Mucosa of rectum (tissue), 2 donors: ENCODE results near the gene KRTAP12-4.

Source experiments
- H3K27ac ChIP-seq, 2 donors: one replicate each; pipeline ENCODE4 v1.7.0; 2013; ENCODE audit warnings: inconsistent platforms in 2 of 2, low read depth in 2 of 2, low read length in 2 of 2
- H3K27me3 ChIP-seq, 2 donors: one replicate each; pipeline ENCODE4 v1.7.0; 2013; ENCODE audit warnings: low read length in 2 of 2; ENCODE audit not compliant: control insufficient read depth in 2 of 2, insufficient read depth in 2 of 2
- H3K36me3 ChIP-seq, 2 donors: one replicate each; pipeline ENCODE4 v1.7.0; 2013; ENCODE audit warnings: low read length in 2 of 2; ENCODE audit not compliant: control insufficient read depth in 2 of 2, insufficient read depth in 2 of 2
- H3K4me1 ChIP-seq, 2 donors: one replicate each; pipeline ENCODE4 v1.7.0; 2013; ENCODE audit warnings: low read length in 2 of 2, mild to moderate bottlenecking in 1 of 2; ENCODE audit not compliant: control insufficient read depth in 2 of 2, insufficient read depth in 2 of 2
- H3K4me3 ChIP-seq, 2 donors: one replicate each; pipeline ENCODE4 v1.7.0; 2013; ENCODE audit warnings: low read length in 2 of 2
- H3K9ac ChIP-seq, 2 donors: one replicate each; pipeline ENCODE4 v1.7.0; 2013; ENCODE audit warnings: low read length in 2 of 2, low read depth in 1 of 2, mild to moderate bottlenecking in 1 of 2
- H3K9me3 ChIP-seq, 2 donors: one replicate each; pipeline ENCODE4 v1.7.0; 2013; ENCODE audit warnings: low read length in 2 of 2; ENCODE audit not compliant: control insufficient read depth in 2 of 2
- donor health status: healthy.
- donor health status: Normal muscosa, but diverticular disease.

The KRTAP12-4 gene

DNA sequence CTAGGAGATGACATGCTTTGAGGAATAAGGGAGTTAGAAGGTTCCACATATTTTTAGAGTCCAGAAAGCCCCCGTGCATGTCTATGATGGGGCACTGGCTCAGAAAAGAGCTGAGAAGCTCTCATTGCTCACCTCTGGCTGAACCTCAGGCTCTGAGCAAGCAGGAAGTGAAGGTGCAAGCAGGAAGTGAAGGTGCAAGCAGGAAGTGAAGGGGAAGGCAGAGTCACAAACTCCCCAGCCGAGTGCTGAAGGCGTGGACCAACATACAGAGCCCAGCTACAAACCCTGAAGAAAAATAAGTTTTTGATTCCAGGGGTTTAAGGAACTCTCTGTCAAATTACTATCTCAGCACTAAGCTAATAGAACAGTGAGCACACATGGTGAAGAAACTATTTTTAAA is 35.5 kb downstream of the KRTAP12-4 start:
- Histone ChIP-seq H3K27ac (peak overlapping the region in 1 of 2 donors; percentile 65), H3K4me3 (no peak overlapping the region), H3K36me3 (no peaks in the 10 kb centered on the region), H3K27me3 (no peaks in the 10 kb centered on the region), H3K9me3 (peaks cover 0 to 2% of the 10 kb centered on the region in 2 donors), H3K4me1 (no peaks in the 10 kb centered on the region), H3K9ac (no peak overlapping the region)

DNA sequence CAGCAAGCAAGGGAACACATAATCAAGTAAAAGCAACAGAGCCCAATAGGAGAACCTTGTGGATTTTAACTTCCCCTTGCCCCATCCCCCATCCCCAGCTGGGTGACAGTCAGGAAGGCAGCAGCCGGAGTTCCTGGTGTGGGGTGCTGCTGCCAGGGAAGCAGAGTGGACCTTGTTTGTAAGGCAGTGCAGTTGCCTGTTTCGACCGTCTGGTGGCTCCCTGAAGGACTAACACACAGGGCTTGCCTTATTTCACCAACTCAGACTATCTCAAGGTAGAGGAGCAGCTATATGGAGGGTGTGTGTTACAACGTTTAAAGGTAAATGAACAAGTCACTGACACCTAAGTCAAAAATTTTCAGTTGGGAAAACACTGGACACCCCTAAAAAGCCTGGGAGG is 36.0 kb downstream of the KRTAP12-4 start:
- Histone ChIP-seq H3K9me3 (peaks cover 0 to 2% of the 10 kb centered on the region in 2 donors), H3K27ac (peak overlapping the region in 1 of 2 donors; percentile 65), H3K4me1 (no peaks in the 10 kb centered on the region), H3K27me3 (no peaks in the 10 kb centered on the region), H3K4me3 (no peak overlapping the region), H3K36me3 (no peaks in the 10 kb centered on the region), H3K9ac (no peak overlapping the region)

DNA sequence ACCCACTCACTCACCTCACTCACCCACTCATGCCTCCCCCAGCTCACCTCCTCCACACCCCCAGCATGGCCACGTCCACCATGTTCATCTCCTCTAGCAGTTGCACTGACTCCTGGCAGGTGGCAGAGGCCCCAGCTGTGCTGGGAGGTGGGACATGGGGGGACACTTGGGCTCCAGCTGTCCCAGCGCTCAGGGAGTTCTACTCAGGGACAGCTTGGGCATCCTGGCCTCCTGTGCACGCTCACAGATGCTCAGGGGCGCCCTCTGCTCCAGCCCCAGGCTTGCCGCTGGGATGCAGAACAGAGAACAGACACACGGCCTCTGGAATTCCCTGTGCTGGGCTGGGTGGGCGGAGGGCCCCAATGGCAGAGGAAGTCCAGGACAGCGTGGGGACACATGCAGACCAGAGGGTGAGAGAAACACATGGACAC is 37.4 kb downstream of the KRTAP12-4 start:
- no peak overlapping the region for H3K4me3 ChIP-seq
- H3K27me3 ChIP-seq = no peaks in the 10 kb centered on the region
- no peaks in the 10 kb centered on the region for H3K36me3 ChIP-seq
- H3K4me1 ChIP-seq = no peaks in the 10 kb centered on the region
- no peaks in the 10 kb centered on the region for H3K9me3 ChIP-seq
- H3K27ac ChIP-seq = no peak overlapping the region
- H3K9ac ChIP-seq = no peak overlapping the region

DNA sequence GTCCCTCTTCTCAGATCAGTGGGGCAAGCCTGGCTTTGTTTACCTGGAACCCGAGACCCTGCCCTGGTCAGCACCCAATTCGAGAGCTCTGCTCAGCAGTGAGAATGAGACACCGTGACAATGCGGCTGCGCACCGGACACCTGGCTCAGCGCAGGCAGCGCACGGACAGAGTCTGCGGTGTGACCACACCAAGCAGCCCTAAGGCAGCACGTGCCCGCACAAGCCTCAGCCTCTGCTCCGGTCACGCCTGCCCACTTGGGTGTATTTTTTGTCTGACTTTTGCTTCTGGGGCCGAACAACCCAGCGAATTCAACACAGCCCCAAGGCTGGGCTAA is 37.9 kb downstream of the KRTAP12-4 start:
- H3K4me3 ChIP-seq = no peak overlapping the region
- H3K27me3 ChIP-seq = no peaks in the 10 kb centered on the region
- peaks cover 0 to 5% of the 10 kb centered on the region in 2 donors for H3K9me3 ChIP-seq
- no peak overlapping the region for H3K9ac ChIP-seq
- no peaks in the 10 kb centered on the region for H3K4me1 ChIP-seq
- H3K36me3 ChIP-seq = no peaks in the 10 kb centered on the region
- no peak overlapping the region for H3K27ac ChIP-seq

DNA sequence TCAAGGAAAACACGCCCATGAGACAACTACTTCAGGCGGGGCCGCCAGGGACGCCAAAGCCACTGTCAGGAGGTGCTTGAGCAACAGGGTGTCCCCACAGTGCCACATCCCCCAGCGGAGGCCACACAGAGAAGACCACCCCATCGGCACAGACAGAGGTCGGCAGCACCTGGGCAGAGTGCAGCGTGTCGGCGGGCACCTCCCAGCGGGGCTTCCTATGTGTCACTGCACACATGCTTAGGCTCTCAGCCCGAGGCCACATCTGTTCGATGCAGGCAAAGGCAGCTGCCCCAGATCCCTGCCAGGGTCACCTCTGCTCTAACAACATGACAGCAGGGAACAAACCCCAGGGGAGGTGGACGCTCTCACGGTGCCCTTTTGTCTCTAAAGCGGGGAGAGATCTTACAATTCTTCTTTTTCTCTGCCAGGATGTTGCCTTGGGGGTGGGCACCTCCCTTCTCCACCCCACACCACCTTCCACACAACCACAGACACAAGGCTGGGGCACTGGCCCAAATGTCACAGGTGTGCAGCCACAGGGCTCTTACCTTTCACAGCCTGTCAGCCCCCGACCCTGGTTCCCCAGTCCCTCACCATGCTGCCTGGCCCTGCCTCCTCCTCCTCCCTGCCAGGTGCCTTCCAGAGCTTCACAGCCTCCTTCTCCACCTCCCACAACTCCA is 38.4 kb downstream of the KRTAP12-4 start:
- H3K4me3 ChIP-seq = no peak overlapping the region
- no peaks in the 10 kb centered on the region for H3K4me1 ChIP-seq
- H3K27ac ChIP-seq = no peak overlapping the region
- H3K9me3 ChIP-seq = peaks cover 0 to 5% of the 10 kb centered on the region in 2 donors
- H3K27me3 ChIP-seq = no peaks in the 10 kb centered on the region
- H3K9ac ChIP-seq = no peak overlapping the region
- no peaks in the 10 kb centered on the region for H3K36me3 ChIP-seq

DNA sequence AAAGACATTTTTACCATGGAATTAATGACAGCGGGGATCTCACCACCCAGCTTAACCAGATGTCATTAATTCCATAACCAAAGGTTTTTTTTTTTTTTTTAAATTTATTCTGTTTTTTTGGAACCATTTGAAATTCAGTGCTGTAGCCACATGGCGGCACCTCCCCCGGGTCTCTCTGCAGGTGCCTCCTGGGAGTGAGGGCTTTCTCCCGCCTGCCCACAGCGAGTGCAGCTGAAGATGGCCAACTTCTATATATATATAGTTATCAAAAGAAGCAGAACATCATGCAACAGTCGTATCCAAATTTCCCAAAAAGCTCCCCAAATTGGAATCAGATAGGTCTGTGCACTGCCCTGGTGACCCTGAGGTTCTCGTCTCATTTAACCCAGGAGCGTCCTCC is 39.0 kb downstream of the KRTAP12-4 start:
- no peak overlapping the region for H3K9ac ChIP-seq
- no peaks in the 10 kb centered on the region for H3K4me1 ChIP-seq
- peaks cover 0 to 5% of the 10 kb centered on the region in 2 donors for H3K9me3 ChIP-seq
- no peak overlapping the region for H3K27ac ChIP-seq
- no peak overlapping the region for H3K4me3 ChIP-seq
- H3K27me3 ChIP-seq = no peaks in the 10 kb centered on the region
- no peaks in the 10 kb centered on the region for H3K36me3 ChIP-seq

DNA sequence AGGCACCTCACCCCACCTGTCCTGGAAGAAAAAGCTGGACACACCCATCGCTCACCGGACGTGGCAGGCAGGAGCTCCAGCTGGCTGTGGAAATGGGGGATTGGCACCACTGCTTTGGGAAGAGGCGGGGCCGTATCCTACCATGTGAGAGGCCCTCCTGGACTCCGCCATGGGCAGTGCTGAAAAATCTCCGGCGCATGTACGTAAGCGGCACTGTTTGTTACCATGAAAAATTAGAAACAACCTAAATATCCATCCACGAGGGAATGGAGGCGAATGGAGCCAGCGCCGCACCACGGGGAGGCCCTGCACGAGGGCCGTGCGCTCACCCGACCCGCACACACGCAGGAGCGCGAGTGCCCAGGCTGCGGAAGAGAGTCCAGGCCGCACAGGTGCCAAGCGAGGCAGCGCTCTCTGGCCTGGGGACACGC is 39.5 kb downstream of the KRTAP12-4 start:
- no peak overlapping the region for H3K4me3 ChIP-seq
- no peaks in the 10 kb centered on the region for H3K4me1 ChIP-seq
- no peaks in the 10 kb centered on the region for H3K36me3 ChIP-seq
- no peak overlapping the region for H3K27ac ChIP-seq
- H3K9me3 ChIP-seq = peaks cover 0 to 5% of the 10 kb centered on the region in 2 donors
- no peaks in the 10 kb centered on the region for H3K27me3 ChIP-seq
- H3K9ac ChIP-seq = no peak overlapping the region

DNA sequence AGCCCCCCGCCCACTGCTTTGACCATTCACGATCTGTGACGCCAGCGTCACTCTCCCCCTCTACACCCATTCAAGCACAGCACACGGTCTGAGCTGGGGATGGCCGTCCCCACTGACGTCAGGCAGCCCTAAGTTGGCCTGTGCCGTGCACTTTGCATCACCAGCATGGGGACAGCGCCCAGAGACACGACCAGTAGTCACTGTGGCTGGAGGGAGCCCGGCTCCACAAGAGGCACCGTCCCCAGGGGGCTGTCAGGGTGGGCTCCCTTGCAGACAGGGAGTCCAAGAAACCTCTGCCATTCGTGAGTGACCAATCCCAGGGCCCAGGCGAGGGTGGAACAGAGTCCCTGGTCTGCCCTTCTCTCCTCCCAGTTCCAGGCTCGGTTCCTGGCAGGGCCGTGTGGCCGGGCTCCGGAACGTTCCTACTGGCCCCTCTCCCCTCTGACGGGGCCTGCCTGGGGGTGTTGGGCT is 40.3 kb downstream of the KRTAP12-4 start:
- Histone ChIP-seq H3K4me1 (no peaks in the 10 kb centered on the region), H3K27me3 (no peaks in the 10 kb centered on the region), H3K9ac (no peak overlapping the region), H3K4me3 (no peak overlapping the region), H3K36me3 (no peaks in the 10 kb centered on the region), H3K27ac (no peak overlapping the region), H3K9me3 (peaks cover 0 to 5% of the 10 kb centered on the region in 2 donors)

DNA sequence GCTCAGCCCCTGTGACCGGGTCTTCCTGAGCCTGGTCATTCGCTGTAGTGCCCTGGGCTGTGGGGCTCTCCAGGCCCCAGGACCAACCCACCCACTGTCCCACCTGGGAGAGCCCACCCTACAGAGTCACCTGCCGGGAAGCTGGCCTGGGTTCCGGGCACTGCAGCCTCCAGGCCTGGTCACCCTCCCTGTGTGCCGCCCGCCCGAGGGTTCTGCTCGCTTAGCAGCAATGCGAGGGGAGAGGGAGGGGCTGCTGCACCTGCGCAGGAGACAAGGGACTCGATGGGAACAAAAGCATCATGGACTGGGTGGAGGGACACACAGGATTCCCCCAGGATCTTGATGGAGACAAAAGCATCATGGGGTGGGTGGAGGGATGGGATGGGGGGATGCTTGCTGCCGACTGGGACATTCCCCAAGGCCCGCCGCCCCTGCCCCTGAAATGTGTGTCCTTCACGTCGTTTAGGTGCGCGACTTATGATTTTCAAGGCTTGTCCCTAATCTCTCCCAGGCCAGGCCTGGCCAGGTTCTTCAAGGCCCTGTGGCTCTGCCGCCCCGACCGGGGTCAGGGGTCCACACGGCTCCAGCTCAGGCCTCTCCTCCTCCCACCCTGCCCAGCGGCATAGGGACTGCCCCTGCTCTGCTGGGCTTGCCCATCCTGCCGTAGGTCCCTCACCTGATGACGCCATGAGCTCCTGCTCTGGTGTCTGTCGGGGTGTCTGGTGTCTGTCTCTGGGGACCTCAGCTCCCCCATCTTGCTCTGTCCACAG is 40.9 kb downstream of the KRTAP12-4 start:
- Histone ChIP-seq H3K36me3 (no peaks in the 10 kb centered on the region), H3K4me3 (no peak overlapping the region), H3K4me1 (no peaks in the 10 kb centered on the region), H3K9ac (no peak overlapping the region), H3K27ac (no peak overlapping the region), H3K9me3 (peaks cover 0 to 5% of the 10 kb centered on the region in 2 donors), H3K27me3 (no peaks in the 10 kb centered on the region)

DNA sequence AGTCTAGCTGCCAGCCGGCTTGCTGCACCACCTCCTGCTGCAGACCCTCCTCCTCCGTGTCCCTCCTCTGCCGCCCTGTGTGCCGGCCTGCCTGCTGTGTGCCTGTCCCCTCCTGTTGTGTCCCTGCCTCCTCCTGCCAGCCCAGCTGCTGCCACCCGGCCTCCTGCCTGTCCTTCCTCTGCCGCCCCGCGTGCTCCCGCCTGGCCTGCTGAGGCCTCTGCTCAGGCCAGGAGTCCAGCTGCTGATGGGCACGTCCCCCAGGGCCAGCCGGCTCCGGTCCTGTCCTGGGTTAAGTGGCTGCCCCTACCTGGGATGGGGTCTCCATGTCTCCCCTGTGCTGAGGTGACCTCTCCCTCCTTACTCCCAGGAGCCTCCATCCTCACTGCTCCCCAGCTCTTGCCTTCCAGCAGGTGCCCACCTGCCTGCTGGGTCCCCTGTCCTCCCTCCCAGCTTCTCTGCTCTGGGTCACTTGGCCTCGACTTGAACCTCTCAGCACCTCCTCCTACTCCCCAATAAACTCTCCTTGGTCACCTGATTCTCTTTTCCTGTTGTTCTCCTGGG is 41.7 kb downstream of the KRTAP12-4 start:
- H3K9me3 ChIP-seq = peaks cover 0 to 5% of the 10 kb centered on the region in 2 donors
- no peaks in the 10 kb centered on the region for H3K27me3 ChIP-seq
- H3K36me3 ChIP-seq = no peaks in the 10 kb centered on the region
- H3K4me3 ChIP-seq = no peak overlapping the region
- H3K9ac ChIP-seq = no peak overlapping the region
- no peak overlapping the region for H3K27ac ChIP-seq
- H3K4me1 ChIP-seq = no peaks in the 10 kb centered on the region
